Left hindlimb (tissue), 1 donor: ENCODE measurements around the gene DCDC1.

Source experiments
- DNase-seq: peaks from one replicate; pipeline ENCODE4 v3.0.0-alpha.2; 2018

The DCDC1 gene, protein sequence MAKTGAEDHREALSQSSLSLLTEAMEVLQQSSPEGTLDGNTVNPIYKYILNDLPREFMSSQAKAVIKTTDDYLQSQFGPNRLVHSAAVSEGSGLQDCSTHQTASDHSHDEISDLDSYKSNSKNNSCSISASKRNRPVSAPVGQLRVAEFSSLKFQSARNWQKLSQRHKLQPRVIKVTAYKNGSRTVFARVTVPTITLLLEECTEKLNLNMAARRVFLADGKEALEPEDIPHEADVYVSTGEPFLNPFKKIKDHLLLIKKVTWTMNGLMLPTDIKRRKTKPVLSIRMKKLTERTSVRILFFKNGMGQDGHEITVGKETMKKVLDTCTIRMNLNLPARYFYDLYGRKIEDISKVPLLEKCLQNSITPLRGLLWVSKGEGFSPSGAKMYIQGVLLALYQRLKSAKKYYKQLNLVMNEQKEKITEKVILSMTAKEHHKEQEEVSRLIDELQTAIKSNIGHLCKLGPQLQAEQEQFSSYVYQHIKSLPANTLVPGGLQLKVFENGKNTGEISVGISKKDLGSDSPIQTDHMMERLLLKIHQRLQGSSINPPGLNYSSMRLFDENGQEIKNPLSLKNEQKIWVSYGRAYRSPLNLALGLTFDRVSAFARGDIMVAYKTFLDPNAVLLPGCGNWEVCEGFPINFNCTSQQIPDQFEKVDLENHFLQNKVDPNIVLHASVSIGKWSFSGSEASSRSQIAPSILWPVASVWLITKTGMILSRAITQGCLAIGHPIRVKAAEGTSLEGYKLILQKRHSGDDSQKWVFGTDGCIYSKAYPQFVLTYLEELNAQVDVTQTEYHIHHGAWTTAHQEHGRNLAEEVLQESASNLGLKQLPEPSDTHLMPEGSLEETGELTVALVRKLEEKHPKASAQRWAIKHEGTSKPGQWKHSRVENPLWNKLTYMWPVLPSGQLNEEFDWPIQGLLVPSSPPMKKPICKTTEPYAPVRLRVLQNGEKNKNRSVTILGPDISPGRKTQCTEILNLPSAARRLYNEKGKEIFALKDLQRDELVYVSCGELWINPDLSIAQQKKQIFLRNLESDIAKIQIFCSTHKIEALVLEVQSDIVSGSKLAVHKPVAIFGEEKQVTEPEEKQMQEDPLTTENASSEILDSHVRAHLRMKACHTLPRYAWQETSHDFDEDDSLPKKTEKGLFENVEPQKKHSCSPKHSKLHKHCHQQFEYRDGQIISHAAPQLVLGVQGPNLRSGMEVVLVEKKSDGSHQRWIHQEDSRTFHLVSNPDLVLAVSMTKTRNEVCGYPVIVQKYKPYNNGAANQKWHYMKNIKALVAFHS (N-terminal part only)

DNA sequence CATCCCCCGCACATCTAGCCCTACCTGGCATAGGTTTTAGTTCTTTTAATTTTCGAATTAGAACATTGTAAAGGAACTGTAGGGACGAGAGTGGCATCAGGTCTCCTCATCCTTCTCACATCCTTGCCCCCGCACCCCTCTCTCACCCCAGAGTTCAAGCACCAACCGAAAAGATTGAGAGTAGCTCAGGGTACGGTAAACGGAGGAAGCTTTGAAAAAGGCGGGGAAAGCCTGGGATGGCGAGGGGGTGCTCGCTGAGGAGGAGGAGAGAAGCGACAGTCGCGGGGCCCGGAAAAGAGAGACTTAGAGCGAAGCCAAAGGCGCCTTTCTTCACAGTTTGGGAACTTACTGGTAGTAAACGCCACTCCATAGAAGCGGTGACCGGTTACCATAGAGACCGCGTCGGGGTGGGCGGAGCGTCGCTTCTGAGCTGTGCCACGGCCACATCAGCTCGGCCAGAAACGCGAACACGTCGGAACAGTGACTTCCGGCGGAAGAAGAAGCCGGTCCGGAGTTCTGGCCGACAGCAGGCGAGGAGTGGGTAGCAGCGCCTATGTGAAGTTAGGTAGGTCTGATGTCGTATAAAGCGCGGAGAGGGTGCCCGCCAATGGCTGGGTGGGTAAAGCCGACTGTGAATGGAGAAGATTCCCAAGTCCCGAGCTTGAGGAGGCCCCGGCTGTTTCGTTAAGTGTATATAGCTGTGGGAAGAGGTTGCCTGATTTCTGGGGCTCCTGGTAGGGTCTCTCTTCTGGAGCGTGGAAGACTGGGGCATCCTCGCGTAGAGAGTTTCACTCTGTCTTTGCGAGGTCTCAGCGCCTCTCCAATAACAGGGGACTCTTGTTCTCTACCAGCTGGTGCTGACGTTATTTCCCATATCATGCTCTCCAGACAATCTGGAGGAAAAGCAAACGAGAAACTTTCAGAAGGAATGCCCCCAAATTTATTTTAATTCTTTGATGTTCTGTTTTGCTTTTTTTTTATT lies at the start of gene DCDC1, which contains the start of gene DNAJC24:
DCDC1 (minus strand) TSS at position 392 of the 982 bp plus-strand sequence. CDS start 41,459 bp downstream, outside the sequence.
DNAJC24 (plus strand) TSS at position 513 of the 982 bp plus-strand sequence. CDS start 889 bp downstream, outside the sequence.
- DNase-seq: peak; percentile 93

DNA sequence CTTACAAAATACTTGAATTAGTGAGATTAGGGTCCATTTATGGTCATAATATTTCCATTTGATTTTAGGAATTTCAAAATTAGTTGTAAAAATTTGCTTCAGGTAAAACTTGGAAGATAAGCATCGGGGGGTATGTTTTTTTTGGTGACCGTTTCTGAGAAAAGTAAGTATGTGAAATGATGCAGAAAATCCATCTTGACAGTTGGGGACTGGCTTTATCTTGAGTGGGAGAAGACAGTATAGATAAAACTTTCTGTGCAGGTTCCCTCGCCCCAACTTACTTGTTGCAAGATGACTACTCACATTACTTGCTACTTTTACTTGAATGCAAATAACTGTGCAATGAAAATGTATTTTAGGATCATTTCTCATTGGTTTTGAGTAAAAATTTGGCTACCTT lies 49.6 kb upstream of the DCDC1 start:
- DNase-seq: no peak

DNA sequence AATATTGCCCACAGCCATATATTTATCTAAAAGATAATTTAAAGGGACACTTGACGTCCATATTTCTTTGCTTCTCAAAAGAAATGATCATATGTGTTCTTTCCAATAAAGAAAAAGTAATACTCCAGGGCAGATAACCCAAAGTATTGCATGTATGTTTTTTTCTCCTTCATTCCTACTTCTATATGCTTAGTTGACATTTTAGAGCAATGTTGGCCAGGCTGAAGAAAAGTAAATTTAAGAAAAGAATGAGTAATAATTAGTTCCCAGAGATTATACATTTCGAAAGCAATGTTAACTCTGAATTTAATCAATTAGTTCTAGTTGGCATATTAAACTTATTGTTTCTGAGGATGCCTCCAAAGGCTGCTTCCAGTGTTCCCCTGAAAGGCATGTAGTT lies 48.3 kb upstream of the DCDC1 start:
- no peak for DNase-seq

DNA sequence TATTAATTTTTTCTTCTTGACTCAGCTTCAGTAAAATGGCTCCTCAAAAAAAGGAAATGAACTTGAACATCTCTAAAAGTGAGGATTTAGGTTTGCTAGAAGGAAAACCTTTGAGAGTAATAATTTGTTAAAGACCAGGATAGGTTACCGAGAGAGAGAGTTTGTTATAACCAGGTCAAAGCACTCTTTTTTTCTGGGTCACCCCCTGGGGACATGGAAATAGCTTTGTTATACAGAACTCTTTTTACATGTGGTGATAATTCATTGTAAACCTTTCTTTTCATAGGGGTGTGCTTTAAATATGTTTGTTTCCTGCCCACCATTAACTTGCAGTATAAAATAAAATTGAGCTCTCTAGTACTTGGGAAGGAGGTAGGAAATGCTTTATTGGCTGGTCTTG lies 47.8 kb upstream of the DCDC1 start:
- DNase-seq: no peak

DNA sequence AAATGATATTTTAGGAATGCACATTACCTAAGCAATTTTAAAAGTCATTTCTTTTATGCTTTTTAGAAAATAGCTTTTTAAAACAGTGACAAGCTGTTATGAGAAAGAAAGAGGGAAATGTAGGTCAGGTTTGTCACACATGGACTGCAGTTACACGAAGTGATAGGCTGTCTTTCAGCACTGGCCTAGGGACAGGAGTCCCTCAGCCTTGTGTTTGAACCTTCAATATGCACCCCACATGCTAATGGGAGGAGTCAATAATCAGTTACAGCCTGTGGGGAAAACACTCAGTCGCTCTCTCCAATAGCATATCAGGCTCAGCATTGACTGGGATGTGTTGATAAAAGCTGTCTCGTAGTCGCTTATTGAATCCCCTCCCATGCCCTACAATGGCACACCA lies 45.9 kb upstream of the DCDC1 start:
- DNase-seq: no peak

DNA sequence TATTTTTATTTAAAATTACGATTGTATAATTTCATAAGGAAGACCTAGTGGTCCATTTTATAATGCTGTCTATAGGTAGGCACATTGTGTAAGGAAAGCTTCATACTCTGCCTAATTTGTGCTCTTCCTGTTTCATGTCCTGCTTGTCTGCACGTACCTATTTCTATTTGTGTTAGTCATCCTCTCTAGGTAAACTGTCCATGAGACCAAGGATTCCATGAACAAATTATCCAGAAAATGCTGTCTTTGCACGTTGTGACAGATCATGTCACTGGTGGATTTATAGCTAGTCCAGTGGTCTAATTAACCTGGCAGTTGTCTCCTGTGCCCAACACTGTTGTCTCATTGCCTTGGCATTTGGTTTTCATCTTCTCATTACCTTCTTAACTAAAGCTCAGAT lies 44.8 kb upstream of the DCDC1 start:
- no peak for DNase-seq

DNA sequence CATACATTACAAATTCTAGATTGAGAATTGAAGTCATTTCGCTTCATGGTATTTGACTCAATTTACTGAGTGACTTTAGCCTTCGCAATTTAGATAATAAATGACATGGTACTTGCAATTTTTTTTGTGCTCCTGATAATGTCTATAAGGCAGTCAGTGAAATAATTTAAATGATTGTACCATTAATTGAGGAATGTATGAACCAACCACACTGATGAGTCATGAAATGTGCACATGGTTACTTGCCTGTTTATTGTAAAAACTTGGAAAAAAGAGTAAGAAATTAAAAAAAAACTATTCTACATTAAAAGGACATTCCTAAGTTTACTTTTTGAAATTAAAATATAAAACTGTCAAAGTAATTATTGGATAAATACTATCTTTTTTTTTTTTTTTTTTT lies 43.4 kb upstream of the DCDC1 start:
- no peak for DNase-seq

DNA sequence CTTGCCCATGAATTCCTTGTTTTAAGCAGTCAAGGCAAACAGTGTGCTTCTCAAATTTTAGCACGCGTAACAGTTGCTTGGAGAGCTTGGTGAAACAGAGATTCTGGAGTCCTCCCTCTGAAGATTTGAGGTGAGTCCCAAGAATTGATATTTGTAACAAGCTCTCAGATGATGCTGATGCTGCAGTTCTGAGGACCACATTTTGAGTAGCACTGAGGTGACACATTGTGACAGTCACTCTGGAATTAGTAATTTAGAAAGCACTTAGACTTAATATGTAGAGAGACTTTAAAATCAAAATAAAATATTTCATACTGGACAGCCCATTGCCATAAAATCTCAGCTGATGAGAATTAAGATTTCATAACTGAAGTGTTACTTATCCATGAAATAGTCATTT lies 38.7 kb upstream of the DCDC1 start:
- no peak for DNase-seq

DNA sequence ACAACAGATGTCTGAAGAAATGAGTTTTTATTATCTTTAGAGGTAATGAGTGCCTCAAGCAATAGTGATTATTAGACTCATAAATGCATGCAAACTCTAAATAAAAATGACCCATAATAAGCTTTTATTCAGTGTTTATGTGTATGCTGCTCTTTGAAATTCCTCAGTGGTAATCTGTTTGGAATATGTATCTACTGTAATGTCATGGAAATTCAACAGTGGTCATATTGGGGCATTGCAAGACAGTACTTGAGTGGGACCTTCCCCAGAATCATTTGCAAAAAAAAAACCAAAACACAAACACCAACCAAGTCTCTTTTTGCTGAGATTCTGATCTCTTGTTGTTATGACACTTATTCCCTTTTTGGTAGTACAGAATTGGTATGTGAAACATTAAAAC lies 35.1 kb upstream of the DCDC1 start:
- no peak for DNase-seq

DNA sequence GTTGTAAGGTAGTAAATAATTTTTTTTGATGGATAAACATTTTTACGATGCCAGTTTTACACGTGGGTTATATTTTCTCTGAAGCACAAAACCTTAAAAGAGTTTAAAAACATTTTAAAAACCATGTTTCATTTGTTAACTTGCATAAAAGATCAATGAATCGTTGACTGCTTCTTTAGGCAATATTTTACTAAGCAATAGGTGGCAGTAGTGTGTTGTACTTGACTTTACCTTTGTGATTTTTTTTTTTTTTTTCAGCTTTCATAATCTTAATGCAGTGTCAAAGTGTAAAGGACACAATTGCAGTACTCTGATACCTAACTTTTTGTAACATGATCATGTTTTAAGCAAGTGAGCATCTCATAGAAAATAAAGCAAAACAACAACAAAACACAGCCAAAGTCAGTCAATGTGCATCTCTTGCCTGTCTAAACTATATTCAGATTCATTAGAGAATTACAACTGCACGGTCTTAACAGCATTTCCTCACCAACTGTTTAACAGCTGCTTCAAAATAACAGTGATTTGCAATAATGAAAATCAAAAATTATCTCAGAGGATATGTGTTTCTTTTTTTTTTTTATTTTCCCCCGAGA lies 27.8 kb upstream of the DCDC1 start:
- no peak for DNase-seq

DNA sequence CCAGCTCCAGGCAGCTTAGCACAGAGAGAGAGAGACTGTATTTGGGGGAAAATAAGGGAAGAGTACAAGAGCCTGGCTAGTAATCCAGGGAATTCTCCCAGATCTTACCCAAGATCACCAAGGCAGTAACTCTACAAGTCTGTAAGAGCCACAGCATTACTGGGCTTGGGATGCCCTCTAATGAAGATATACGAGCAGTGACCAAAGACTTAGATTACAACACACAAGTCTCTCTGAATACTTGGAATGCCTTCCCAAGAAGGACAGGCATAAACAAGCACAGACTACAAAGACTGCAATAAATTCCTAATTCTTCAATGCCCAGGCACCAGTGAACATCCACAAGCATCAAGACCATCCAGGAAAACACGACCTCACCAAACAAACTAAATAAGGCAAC lies 17.8 kb upstream of the DCDC1 start:
- DNase-seq: no peak

DNA sequence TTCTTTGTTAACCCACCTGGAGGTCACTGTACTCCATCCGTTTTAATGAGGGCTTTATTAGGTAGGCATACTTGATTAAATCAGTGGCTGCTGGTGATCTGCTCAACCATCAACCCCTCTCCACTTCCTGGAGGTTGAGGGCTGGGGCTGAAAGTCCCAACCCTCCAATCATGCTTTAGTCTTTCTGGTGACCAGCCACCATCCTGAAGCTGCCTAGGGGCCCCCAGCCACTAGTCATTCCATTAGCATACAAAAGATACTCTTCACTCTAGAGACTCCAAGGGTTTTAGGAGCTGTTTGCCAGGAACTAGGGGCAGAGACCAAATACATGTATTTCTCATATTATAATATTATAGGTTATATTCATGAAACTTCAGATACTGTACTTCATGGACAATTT lies 13.6 kb upstream of the DCDC1 start:
- DNase-seq: no peak

DNA sequence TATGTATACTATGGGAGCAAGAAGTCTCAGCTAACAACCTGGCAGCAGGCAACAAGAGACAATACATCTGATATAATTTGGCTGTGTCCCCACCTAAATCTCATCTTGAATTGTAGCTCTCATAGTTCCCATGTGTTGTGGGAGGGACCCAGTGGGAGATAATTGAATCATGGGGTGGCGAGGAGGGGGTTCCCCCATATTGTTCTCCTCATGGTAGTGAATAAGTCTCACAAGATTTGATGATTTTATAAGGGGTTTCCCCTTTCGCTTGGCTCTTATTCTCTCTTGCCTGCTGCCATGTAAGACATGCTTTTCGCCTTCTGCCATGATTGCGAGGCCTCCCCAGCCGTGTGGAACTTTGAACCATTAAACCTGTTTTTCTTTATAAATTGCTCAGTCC lies 6.3 kb upstream of the DCDC1 start:
- DNase-seq: no peak

DNA sequence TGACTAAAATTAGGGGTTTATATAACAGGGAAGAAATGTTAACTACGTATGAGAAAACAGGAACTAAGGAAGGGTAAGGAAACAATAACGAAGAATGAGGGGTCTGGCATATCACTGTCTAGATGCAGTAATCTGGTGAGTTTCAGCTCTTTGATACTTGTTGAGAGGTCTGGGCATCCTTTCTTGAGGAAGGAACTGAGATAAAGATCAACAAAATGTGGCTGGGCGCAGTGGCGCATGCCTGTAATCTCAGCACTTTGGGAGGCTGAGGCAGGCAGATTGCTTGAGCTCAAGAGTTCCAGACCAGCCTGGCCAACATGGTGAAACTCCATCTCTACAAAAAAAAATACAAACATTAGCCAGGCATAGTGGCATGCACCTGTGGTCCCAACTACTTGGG lies 2.7 kb downstream of the DCDC1 start:
- DNase-seq: no peak

DNA sequence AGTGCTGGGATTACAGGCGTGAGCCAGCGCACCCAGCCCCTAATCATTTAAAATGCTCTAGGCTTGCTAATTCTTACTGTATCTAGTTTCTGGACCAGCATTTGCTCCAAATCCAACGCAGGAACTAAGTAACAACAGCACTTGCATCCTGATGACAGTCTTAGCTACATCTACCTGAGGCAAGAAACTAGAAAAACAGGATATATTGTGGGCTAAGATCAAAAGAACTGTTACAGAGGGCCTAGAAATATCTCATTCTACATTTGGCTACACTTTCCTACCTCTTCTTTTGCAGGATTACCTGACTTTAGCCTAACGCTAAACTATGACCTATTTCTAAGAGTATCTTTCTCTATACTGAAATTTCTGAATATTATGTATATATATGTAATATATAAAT lies 7.8 kb downstream of the DCDC1 start:
- DNase-seq: no peak

DNA sequence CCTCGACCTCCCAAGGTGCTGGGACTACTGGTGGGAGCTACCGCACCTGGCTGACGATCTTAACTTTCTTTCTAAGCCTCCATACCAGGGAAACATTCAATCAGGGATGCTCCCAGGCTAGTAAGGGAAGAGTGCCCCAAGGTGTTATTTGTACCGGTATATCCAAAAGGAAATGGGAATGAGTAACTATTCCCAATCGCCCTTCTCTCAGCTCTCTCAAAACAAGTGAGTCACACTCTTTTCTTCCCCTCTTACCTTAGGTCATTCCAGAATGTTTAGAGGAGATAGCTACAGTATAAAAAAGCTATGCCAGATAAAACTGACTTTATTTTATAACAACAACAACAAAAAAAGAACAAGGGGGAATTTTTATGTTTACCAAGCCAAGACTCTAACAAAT lies 13.7 kb downstream of the DCDC1 start:
- no peak for DNase-seq

DNA sequence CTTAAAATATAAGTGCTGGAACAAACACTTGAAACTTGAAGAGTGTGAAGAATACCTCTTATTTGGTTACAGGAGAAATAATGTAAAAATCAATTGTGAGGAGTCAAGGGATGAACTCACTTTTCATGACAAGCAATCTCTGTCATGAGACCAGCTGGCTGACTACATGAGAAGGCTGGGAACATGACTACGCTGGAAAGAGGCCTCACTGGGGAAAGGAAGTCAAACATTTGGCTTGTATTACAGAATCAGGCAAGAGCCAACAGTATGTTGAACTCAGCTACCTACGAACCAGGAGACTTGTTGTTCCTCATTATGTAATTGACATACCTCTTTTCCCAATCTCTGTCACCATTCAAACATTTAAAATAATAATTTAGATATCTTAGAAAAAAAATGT lies 14.4 kb downstream of the DCDC1 start:
- no peak for DNase-seq

DNA sequence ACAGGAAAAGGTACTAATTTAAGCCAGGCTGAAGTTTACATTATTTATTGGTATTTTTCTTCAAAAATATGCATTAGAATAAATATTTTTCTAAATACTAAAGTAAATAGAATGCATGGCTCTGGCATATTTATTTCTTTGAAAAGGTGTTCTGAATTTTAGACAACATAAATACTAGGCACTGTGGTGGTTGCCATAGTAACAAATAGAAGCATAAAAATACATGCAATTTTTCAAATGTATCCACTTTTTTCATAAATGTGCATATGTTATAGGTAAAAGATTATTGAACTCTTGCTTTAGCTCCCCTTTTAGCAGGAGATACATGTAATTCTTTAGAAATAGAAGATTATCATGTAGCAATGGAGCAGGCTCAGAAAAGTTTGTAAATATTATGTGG lies 18.4 kb downstream of the DCDC1 start:
- DNase-seq: no peak

DNA sequence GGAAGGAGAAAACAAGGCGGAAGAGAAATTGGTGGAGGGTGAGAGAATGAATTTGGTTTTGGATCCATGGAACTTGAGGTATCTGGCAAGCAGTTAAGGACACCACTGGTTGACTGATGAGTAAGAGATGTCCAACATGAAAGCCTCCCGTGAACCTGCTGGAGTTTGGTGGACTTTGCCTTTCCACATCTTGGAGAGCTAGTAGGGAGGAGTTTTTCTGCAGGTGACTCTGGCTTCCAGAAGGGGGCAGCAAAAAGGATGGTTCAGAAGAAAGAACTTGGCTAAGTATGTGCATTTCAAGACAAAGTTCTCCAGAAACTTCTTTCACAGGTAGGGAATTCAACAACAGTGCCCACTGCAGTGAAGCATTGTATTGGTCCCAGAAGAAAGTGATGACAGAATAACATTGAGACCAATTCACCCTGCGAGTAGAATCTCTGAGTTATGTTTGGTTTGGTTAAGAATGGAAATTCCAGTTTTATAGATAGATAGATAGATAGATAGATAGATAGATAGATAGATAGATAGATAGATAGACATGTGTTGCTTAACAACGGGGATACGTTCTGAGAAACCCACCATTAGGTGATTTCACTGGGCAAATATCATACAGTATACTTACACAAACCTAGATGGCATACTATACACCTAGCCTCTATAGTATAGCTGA lies 28.5 kb downstream of the DCDC1 start:
- DNase-seq: no peak

DNA sequence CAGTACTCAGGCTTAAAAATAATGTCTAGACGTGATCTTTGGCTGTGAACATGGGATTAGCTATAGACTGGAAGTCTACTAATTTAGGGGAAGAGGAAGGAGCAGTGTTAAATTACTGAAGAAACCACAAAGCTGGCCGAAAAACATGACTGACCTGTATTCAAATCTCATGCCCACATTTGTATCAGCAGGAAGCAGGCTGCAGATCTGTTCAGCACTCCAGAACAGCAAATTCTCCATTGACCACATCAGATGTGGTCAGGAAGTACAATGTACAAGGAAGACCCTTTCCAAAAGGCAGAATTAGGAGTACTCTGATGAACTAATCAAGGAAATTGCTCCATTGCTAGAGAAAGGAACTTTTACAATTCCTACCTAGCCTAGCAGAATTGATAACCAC lies 31.7 kb downstream of the DCDC1 start:
- no peak for DNase-seq

DNA sequence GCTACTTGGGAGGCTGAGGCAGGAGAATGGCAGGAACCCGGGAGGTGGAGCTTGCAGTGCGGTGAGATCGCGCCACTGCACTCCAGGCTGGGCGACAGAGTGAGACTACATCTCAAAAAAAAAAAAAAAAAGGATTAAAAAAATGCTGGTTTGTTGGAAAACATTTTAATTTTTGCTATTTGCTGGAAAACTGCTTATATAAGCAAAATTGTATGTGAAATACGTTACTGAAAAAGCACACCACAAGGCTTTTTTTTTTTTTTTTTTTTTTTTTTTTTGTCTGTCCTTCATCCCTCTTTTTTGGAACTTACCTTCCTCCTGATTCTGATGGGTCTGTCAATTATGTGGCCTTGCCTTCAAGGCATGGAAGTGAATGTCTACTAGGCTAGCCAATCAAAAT lies 40.8 kb downstream of the DCDC1 start:
- DNase-seq: no peak
